ENCODE measurements around the gene PUS7L.
A peak's percentile ranks its signal among the peaks of the same experiment; 100 is the strongest.

Gene PUS7L

DNA sequence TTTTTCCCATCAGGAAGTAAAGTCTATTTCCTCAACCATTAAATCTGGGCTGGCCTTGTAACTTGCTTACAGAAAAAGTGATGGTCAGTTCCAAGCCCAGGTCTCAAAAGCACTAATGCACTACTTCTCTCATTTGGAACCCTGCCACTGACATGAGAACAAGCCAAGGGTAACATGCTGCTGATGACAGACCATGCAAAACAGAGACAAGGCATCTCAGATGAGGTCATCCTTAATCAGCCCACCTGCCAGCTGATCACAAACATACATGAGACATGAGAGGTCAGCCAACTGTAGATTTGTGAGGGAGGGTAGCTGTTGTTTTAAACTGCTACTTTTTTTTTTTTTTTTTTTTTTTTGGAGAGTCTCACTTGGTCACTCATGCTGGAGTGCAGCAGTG, 31.4 kb upstream of the PUS7L start:
- TF ChIP-seq, protein P1, sequence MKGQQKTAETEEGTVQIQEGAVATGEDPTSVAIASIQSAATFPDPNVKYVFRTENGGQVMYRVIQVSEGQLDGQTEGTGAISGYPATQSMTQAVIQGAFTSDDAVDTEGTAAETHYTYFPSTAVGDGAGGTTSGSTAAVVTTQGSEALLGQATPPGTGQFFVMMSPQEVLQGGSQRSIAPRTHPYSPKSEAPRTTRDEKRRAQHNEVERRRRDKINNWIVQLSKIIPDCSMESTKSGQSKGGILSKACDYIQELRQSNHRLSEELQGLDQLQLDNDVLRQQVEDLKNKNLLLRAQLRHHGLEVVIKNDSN (IDR thresholded peaks at IDR 0.05): no peak
- no peak for TF ChIP-seq EP300 (IDR thresholded peaks at IDR 0.05; ENCODE audit: borderline replicate concordance)
- TF ChIP-seq TCF12 (IDR thresholded peaks at IDR 0.05; ENCODE audit: low read depth): no peak
- TF ChIP-seq RAD21 (IDR thresholded peaks at IDR 0.05; ENCODE audit: low read depth): no peak
- TF ChIP-seq TEAD4 (IDR thresholded peaks at IDR 0.05): no peak
- no peak for TF ChIP-seq TAF1 (IDR thresholded peaks at IDR 0.05; ENCODE audit: low read depth)
- TF ChIP-seq REST (IDR thresholded peaks at IDR 0.05; ENCODE audit: low read depth): no peak
- TF ChIP-seq ZBTB7A (IDR thresholded peaks at IDR 0.05; ENCODE audit: low read depth): no peak
- no peak for TF ChIP-seq EGR1 (IDR thresholded peaks at IDR 0.05)

- TF ChIP-seq MAX (IDR thresholded peaks at IDR 0.05): no peak
- no peak for TF ChIP-seq EP300 (IDR thresholded peaks at IDR 0.05; ENCODE audit: borderline replicate concordance)
- no peak for TF ChIP-seq EGR1 (IDR thresholded peaks at IDR 0.05)
- TF ChIP-seq CEBPB (IDR thresholded peaks at IDR 0.05): no peak
- TF ChIP-seq TAF1 (IDR thresholded peaks at IDR 0.05; ENCODE audit: low read depth): no peak
- TF ChIP-seq YY1 (IDR thresholded peaks at IDR 0.05; ENCODE audit: low read depth): no peak
- TF ChIP-seq REST (IDR thresholded peaks at IDR 0.05; ENCODE audit: low read depth): no peak
- TF ChIP-seq, protein P1 (IDR thresholded peaks at IDR 0.05): no peak
- no peak for TF ChIP-seq CREB1 (IDR thresholded peaks at IDR 0.05; ENCODE audit: low read depth)
- no peak for TF ChIP-seq NFIC (IDR thresholded peaks at IDR 0.05)
- TF ChIP-seq RAD21 (IDR thresholded peaks at IDR 0.05; ENCODE audit: low read depth): no peak
- no peak for TF ChIP-seq TCF12 (IDR thresholded peaks at IDR 0.05; ENCODE audit: low read depth)
- no peak for TF ChIP-seq ZBTB7A (IDR thresholded peaks at IDR 0.05; ENCODE audit: low read depth)
- no peak for TF ChIP-seq TEAD4 (IDR thresholded peaks at IDR 0.05)
- no peak for TF ChIP-seq FOXM1 (IDR thresholded peaks at IDR 0.05; ENCODE audit: borderline replicate concordance, low read depth)
Measured at GRCh38 chr12:43786899-43787693, 28.5 kb upstream of the PUS7L start.

GRCh38 chr12:43776498-43776897, 17.9 kb upstream of the PUS7L start:
- TF ChIP-seq TAF1 (IDR thresholded peaks at IDR 0.05; ENCODE audit: low read depth): no peak
- no peak for TF ChIP-seq NFIC (IDR thresholded peaks at IDR 0.05)
- peak; percentile 64 for TF ChIP-seq RAD21 (IDR thresholded peaks at IDR 0.05; ENCODE audit: low read depth)

DNA sequence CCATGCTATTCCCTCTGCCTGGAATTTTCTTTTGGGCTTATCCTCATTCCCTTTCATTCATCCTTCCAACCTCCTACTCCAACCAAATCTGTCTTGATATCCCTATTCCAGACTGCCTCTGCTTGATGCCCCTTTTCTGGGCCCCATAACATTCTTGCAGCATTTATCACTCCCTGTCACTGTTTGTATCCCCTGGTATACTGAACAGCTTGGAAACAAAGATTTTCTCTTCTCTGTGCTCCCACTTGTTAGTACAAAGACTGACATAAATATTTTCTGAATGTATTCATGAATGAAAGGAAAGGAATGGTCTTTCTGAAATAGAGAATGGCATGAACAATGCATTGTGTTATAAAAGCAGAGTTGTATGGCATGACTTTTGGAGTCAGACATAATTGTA, 7.7 kb upstream of the PUS7L start:
- no peak for TF ChIP-seq TCF12 (IDR thresholded peaks at IDR 0.05; ENCODE audit: low read depth)
- TF ChIP-seq RAD21 (IDR thresholded peaks at IDR 0.05; ENCODE audit: low read depth): no peak
- TF ChIP-seq EGR1 (IDR thresholded peaks at IDR 0.05): no peak
- TF ChIP-seq REST (IDR thresholded peaks at IDR 0.05; ENCODE audit: low read depth): no peak
- TF ChIP-seq CEBPB (IDR thresholded peaks at IDR 0.05): no peak
- no peak for TF ChIP-seq ZBTB7A (IDR thresholded peaks at IDR 0.05; ENCODE audit: low read depth)
- TF ChIP-seq TAF1 (IDR thresholded peaks at IDR 0.05; ENCODE audit: low read depth): no peak
- no peak for TF ChIP-seq MAX (IDR thresholded peaks at IDR 0.05)
- TF ChIP-seq TEAD4 (IDR thresholded peaks at IDR 0.05): no peak
- TF ChIP-seq CREB1 (IDR thresholded peaks at IDR 0.05; ENCODE audit: low read depth): no peak
- no peak for TF ChIP-seq EP300 (IDR thresholded peaks at IDR 0.05; ENCODE audit: borderline replicate concordance)
- no peak for TF ChIP-seq NFIC (IDR thresholded peaks at IDR 0.05)
